ENCODE measurements around the gene SPG21.
"Not testable (repeated sequence)": the region's sequence is repeated elsewhere in the genome, so short reads cannot be mapped to it uniquely, and the experiment has no call there.

SPG21 gene

DNA sequence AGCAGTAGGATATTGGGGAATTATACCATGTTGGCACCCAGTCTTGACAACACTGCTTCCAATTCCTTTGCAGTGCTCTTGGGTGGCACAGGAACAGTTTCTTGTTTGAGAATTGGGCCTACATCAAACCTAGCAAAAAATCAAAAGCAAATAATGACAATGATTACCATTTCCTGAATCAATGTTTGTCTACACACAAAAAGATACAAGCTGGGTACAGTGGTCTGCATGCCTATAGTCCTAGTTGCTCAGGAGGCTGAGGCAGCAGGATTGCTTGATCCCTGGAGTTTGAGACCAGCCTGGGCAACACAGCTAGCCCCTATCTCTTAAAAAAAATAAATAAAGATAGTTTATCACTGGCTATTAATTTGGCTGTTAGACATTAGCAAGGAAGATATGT is 31.8 kb upstream of the SPG21 start:
- TF ChIP-seq, protein P1, sequence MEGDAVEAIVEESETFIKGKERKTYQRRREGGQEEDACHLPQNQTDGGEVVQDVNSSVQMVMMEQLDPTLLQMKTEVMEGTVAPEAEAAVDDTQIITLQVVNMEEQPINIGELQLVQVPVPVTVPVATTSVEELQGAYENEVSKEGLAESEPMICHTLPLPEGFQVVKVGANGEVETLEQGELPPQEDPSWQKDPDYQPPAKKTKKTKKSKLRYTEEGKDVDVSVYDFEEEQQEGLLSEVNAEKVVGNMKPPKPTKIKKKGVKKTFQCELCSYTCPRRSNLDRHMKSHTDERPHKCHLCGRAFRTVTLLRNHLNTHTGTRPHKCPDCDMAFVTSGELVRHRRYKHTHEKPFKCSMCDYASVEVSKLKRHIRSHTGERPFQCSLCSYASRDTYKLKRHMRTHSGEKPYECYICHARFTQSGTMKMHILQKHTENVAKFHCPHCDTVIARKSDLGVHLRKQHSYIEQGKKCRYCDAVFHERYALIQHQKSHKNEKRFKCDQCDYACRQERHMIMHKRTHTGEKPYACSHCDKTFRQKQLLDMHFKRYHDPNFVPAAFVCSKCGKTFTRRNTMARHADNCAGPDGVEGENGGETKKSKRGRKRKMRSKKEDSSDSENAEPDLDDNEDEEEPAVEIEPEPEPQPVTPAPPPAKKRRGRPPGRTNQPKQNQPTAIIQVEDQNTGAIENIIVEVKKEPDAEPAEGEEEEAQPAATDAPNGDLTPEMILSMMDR (conservative IDR thresholded peaks at IDR 0.05; ENCODE audit: control insufficient read depth, insufficient read depth, low read depth, low read length): no peak
- no peak for DNase-seq (ENCODE audit: low read depth)
- no peak overlapping the region for H3K4me3 ChIP-seq (ENCODE audit: control insufficient read depth, low read depth, low read length)

DNA sequence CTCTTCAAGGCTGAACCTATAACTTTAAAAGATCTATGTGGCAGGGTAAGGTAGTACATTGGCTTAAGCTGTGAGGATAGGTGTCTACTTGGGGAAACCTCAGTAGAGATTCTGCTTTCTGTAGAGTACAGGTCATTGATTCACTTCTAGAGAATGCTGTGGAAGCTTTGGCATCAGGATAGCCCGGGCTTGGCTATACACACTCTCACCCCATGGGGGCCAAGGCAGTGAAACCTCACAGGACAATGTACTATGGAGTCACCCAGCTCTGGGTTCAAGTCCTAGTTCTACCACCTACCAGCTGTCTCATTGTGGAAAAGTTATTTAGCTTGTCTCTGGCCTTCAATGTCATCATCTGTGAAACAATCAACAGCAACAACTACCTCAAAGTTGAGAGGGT is 30.7 kb upstream of the SPG21 start:
- H3K4me3 ChIP-seq (ENCODE audit: control insufficient read depth, low read depth, low read length): no peak overlapping the region
- DNase-seq (ENCODE audit: low read depth): no peak
- TF ChIP-seq, protein P1 (conservative IDR thresholded peaks at IDR 0.05; ENCODE audit: control insufficient read depth, insufficient read depth, low read depth, low read length): no peak

DNA sequence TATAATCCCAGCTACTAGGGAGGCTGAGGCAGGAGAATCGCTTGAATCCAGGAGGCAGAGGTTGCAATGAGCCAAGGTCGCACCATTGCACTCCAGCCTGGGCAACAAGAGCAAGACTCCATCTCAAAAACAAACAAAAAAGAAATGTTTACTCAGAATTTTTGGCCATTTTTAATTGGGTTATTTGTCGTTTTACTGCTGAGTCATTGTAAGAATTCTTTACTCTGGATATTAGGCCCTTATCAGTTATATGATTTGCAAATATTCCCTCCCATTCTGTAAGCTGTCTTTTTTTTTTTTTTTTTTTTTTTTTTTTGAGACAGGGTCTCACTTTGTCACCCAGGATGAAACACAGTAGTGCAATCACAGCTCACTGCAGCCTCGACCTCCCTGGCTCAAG is 21.5 kb upstream of the SPG21 start:
- not testable (repeated sequence) for DNase-seq (ENCODE audit: low read depth); H3K4me3 ChIP-seq (ENCODE audit: control insufficient read depth, low read depth, low read length)

DNA sequence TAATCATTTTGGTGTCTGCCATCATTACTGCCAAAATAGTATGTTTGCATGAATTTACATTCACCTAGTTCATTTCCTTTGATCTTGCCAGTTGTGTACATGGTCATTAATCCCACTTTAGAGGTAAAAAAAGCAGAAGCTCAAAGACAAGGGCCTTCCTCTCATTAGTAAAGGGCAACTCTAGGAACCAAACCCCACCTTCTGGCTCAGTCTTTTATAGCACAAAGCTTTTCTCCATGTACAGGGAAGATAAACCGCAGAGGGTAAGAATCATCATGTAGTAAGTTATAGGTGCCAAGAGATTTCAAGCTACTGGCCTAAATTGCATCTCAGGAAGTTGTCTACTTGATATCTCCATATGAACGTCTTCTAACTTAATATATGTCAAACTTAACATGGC is 19.3 kb upstream of the SPG21 start:
- H3K4me3 ChIP-seq (ENCODE audit: control insufficient read depth, low read depth, low read length): no peak overlapping the region
- peak; percentile 36 for DNase-seq (ENCODE audit: low read depth)
- TF ChIP-seq, protein P1 (conservative IDR thresholded peaks at IDR 0.05; ENCODE audit: control insufficient read depth, insufficient read depth, low read depth, low read length): peak; percentile 11

DNA sequence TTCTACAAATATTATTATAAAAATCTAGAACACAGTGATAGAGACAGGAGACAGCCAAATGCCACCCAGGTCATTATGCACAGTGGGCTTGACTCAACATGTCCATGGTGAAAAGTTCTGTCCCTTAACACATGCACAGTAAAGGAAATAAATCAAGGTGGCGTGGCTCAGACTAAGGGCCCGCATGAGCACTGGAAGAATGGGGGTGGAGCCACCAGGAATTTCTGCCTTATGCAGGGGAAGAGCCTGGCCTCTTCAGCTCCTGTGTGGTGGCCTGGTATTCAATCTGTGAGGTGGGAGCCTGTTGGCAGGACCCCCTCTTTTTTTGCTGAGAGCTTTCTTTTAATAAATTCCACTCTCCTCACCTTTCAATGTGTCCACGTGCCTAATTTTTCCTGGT is 17.2 kb upstream of the SPG21 start:
- H3K4me3 ChIP-seq (ENCODE audit: control insufficient read depth, low read depth, low read length): no peak overlapping the region
- DNase-seq (ENCODE audit: low read depth): no peak
- TF ChIP-seq, protein P1 (conservative IDR thresholded peaks at IDR 0.05; ENCODE audit: control insufficient read depth, insufficient read depth, low read depth, low read length): no peak

DNA sequence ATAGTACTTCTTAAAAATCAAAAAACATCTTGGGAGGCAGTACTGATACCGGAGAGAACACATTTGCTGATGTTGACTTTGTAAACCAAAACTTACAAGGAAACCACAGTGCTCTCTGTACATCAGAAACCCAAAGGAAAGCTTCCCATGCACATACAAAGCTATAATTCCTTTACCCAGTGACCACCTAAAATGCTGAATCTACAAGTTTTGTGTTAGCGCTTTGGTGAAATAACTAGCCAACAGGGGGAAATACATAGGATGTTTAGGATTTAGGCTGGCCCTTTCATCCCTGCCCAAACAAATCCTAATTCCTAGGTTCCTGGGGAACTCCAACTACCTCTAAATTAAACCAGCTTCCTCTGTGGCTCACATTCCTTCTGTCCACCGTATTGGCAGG is 15.3 kb upstream of the SPG21 start:
- H3K4me3 ChIP-seq (ENCODE audit: control insufficient read depth, low read depth, low read length): no peak overlapping the region
- TF ChIP-seq, protein P1 (conservative IDR thresholded peaks at IDR 0.05; ENCODE audit: control insufficient read depth, insufficient read depth, low read depth, low read length): no peak
- no peak for DNase-seq (ENCODE audit: low read depth)

DNA sequence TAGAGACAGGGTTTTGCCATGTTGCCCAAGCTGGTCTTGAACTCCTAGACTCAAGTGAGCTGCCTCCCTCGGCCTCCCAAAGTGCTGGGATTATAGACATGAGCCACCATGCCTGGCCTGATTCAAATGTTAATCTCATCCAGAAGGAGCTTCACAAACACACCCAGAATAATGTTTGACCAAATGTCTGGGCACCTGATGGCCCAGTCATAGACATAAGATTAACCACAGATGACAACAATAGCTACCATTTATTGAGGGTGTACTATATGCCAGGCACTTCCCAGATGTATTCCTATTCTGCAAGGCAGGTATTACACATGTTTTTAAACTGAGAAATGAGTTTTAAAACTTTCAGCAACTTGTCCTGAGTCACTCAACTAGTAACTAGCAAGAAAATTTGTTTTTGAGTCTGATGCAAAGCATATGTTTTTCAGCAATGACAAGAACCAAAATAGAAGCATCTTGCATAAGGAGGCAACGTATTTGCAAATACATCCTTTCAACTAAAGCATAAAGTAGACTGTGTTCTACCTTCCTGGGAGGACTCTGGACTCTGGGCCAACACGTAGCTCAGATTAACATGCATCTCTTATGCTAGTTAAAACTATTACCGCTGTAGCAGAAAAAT is 8.1 kb upstream of the SPG21 start:
- no peak overlapping the region for H3K4me3 ChIP-seq (ENCODE audit: control insufficient read depth, low read depth, low read length)
- peak; percentile 27 for DNase-seq (ENCODE audit: low read depth)
- TF ChIP-seq, protein P1 (conservative IDR thresholded peaks at IDR 0.05; ENCODE audit: control insufficient read depth, insufficient read depth, low read depth, low read length): no peak
